Neuron (in vitro differentiated cells): Measurements from ENCODE around the gene CBX8.

Experiments used
- H2AFZ ChIP-seq: one replicate; pipeline ENCODE4 v1.6.1; 2013; ENCODE audit warnings: low read depth, mild to moderate bottlenecking, inconsistent platforms, low read length, moderate library complexity
- H3K27me3 ChIP-seq: one replicate; pipeline ENCODE4 v1.6.1; 2013; ENCODE audit warnings: low read length; ENCODE audit not compliant: insufficient read depth
- H3K36me3 ChIP-seq: one replicate; pipeline ENCODE4 v1.6.1; 2013; ENCODE audit warnings: low read length; ENCODE audit not compliant: insufficient read depth
- H3K4me1 ChIP-seq: one replicate; pipeline ENCODE4 v1.6.1; 2013; ENCODE audit warnings: low read length; ENCODE audit not compliant: insufficient read depth
- H3K4me3 ChIP-seq: 2 replicates; pipeline ENCODE4 v1.5.1; 2013; ENCODE audit warnings: mild to moderate bottlenecking, low read length, moderate library complexity
- H3K9me3 ChIP-seq: one replicate; pipeline ENCODE4 v1.6.1; 2013; ENCODE audit warnings: low read length

Gene CBX8

DNA sequence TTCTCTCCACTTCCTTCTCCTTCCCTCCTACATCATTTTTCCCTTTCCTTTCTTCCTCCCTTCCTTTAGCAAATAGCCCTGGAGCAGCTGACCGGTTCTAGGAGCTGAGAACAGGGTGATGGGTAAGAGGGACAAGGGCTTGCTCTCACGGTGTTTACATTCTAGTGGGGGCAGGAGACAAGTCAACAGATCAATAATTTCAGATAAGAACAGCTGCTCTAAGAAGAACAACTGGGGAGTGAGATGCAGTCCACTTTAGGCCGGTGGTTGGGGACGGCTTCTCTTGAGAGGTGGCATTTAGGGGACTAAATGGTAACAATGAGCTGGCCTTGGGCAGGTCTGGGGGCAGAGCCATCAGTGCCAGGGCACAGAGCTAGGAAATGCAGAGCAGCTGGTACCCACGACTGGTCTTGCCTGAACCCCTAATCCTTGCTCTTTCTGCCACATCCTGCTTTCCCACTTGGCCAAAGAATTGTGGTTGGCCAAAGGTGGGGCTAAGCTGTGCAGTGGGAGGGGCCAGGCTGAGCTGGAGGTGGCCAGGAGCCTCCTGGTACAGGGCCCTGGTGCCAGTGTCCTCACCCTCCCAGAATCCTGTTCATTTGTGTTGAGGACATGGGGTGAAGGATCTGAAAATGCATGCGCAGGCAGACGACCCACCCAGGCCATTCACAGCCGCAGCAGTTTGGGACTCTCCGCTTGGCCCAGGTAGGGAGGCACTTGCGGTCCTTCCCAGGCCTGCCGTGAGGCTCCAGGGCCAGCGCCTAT is 24.6 kb upstream of the CBX8 start:
- no peaks in the 10 kb centered on the region for H3K36me3 ChIP-seq
- no peaks in the 10 kb centered on the region for H3K4me1 ChIP-seq
- H3K27me3 ChIP-seq, result peaks cover 17% of the 10 kb centered on the region
- no peaks in the 10 kb centered on the region for H3K9me3 ChIP-seq
- no peak overlapping the region for H2AFZ ChIP-seq
- no peak overlapping the region for H3K4me3 ChIP-seq

DNA sequence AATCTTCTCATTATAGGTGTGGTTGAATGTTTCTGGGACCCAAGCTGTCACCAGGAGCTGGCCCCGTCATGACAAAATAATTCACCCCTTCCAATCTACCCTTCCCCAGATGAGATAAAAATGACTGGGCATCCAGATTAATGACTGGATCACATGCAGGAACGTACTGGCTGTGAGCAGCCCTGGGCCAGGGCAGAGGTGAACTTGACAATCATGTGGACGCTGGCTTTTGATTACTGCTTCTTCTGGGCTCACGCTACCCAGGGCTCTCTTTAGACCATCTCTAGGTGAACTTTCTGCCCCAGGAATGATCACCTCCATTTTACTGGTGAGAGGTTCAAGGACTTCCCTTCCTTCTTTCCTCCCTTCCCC is 24.1 kb upstream of the CBX8 start:
- H3K36me3 ChIP-seq, result no peaks in the 10 kb centered on the region
- peaks cover 19% of the 10 kb centered on the region for H3K27me3 ChIP-seq
- no peak overlapping the region for H2AFZ ChIP-seq
- no peak overlapping the region for H3K4me3 ChIP-seq
- H3K9me3 ChIP-seq, result no peaks in the 10 kb centered on the region
- H3K4me1 ChIP-seq, result no peaks in the 10 kb centered on the region

DNA sequence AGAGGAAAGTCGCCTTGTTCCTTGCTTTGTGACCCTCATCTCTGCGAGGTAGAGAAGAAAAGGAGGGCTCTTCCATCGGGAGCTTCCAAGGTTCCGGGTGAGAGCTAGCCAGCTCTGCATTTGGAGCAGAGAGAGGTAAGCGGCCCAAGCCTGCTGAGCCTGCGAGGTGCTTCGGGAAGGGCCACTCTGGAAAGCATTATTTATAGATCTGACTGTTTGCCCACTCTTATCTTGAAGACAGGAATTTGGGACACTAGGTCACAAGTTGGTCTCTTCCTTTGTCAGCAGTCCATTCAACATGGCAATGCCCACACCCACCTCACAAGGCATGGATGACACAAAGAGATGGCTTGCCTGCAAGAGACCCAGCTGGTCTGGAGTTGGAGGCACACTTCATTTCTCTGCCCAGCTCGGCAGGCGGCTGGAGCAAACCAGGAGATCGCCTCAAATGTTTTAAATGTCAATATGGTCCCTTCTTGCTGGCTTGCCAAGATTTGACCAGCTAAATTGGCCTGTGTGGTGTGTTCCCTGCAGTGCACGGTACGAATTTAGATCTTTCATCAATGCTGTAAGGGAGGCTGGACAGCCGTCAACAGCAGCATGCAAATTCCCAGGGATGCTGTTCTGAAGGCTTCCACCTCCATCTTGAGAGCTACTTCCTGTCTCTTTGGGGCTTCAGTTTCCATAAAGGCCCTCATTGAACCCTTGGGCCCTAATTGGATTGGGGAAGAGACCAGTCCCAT is 22.8 kb upstream of the CBX8 start:
- Histone ChIP-seq H3K9me3 (no peaks in the 10 kb centered on the region), H2AFZ (no peak overlapping the region), H3K4me3 (no peak overlapping the region), H3K27me3 (peaks cover 19% of the 10 kb centered on the region), H3K4me1 (no peaks in the 10 kb centered on the region), H3K36me3 (no peaks in the 10 kb centered on the region)

DNA sequence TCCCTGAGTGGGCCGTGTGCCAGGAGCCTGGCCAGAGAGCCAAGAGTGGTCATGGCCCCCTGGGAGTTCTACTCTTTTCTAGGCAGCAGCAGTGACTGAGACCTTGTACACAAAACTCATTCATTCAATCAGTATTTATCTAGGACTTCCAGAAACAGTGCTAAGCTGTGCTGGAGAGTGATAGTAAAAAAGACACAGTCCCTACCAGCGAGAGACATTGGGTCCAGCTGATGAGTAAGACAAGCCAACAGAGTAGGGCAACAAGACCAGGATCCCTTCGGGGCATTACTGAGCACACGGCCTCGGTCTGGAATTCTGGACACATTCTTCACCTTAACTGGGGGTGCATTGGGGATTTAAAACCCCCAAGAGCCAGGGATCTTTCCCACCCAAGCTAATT is 22.2 kb upstream of the CBX8 start:
- peaks cover 5% of the 10 kb centered on the region for H3K4me1 ChIP-seq
- peaks cover 19% of the 10 kb centered on the region for H3K27me3 ChIP-seq
- no peaks in the 10 kb centered on the region for H3K36me3 ChIP-seq
- no peak overlapping the region for H2AFZ ChIP-seq
- no peak overlapping the region for H3K4me3 ChIP-seq
- H3K9me3 ChIP-seq, result no peaks in the 10 kb centered on the region

DNA sequence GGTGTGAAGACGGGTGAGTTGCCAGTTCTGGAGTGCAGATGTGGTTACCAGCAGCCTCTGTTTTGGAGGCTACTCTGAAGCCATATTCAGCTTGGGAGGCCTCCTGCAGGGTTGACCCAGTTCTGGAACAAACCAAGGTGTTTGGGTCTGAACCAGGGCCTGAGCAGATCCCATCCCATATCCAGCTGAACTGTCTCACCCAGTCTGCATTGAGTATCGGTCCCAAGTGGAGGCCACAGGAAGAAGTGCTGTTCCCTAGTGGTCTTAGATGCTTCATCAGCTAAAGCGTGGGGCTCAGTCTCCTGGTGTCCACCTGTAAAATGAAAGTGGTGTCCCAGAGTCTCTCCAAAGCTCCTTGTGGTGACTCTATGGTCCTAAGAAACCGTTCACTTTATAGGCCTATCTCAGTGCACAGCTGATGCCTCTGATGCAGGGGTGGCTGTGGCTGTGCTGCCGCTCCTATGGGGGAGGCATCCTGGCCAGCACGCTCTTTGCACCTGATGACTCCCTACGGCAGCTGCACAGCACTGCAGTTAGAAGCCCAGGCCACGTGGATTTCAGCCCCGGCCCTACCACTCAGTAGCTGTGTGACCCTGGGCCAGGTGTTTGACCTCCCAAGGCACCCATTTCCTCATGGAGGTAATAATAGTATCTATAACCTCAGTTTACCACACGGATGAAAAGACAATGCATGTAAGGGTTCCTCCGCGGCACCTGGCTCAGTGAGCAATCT is 21.3 kb upstream of the CBX8 start:
- Histone ChIP-seq H3K4me1 (peaks cover 8% of the 10 kb centered on the region), H3K9me3 (no peaks in the 10 kb centered on the region), H2AFZ (no peak overlapping the region), H3K4me3 (no peak overlapping the region), H3K27me3 (peaks cover 19% of the 10 kb centered on the region), H3K36me3 (no peaks in the 10 kb centered on the region)

GRCh38 chr17:79815836-79816461 is 19.1 kb upstream of the CBX8 start:
- Histone ChIP-seq H3K9me3 (no peaks in the 10 kb centered on the region), H3K4me1 (peaks cover 29% of the 10 kb centered on the region), H3K27me3 (peaks cover 28% of the 10 kb centered on the region), H3K4me3 (no peak overlapping the region), H2AFZ (no peak overlapping the region), H3K36me3 (no peaks in the 10 kb centered on the region)

- Histone ChIP-seq H3K4me1 (peaks cover 34% of the 10 kb centered on the region), H3K9me3 (no peaks in the 10 kb centered on the region), H2AFZ (no peak overlapping the region), H3K36me3 (no peaks in the 10 kb centered on the region), H3K27me3 (peaks cover 27% of the 10 kb centered on the region), H3K4me3 (no peak overlapping the region)
Observed at GRCh38 chr17:79814974-79815835, 18.3 kb upstream of the CBX8 start.

DNA sequence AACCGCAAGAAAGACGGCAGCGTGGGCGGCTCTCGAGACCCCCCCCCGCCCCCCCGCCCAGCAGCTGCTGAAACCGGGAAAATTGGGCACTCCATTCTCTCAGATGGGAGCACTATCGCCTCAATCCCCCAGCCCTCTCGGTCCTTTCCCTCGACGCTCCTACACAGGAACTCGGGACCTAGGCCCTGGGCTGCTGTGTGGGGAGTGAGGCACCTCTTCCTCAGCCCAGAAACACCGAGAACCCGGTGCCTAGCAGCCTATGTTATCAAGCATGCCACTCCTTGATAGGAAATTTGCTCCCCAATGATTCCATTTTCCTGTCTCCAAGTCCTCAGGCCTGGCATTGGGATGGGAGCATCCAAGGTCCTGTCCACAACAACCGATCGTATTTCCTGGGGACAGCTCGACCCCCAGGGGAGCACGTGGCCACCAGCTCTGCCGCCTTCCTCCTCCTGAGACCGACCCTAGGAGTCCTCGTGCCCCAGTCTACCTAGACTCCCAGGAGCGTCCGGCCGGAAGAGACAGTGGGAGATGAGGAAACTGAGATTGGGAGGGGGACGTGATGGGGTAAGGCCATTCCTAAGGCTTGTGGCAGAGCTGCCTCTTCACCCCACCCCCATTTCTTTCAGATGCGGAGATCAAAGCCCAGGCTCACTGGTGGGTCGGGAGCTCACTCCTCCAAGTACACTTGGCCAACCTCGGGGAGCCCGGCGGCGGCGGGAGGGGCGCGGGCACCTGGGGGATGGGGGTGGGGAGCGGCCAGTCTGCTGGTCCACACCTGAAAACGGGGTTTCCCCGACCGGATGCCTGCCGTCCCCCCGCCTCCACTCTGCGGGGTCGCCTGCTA is 17.5 kb upstream of the CBX8 start:
- H3K36me3 ChIP-seq, result no peaks in the 10 kb centered on the region
- no peak overlapping the region for H2AFZ ChIP-seq
- H3K4me1 ChIP-seq, result peaks cover 38% of the 10 kb centered on the region
- H3K4me3 ChIP-seq, result no peak overlapping the region
- H3K9me3 ChIP-seq, result no peaks in the 10 kb centered on the region
- H3K27me3 ChIP-seq, result peaks cover 27% of the 10 kb centered on the region

- Histone ChIP-seq H3K36me3 (no peaks in the 10 kb centered on the region), H3K4me1 (peaks cover 42% of the 10 kb centered on the region), H3K9me3 (no peaks in the 10 kb centered on the region), H3K27me3 (peaks cover 33% of the 10 kb centered on the region), H2AFZ (no peak overlapping the region), H3K4me3 (peak overlapping the region; percentile 27)
Observed at GRCh38 chr17:79813297-79814126, 16.6 kb upstream of the CBX8 start.

GRCh38 chr17:79812353-79813258 is 15.7 kb upstream of the CBX8 start:
- peak overlapping the region; percentile 51 for H3K4me3 ChIP-seq
- H3K36me3 ChIP-seq, result no peaks in the 10 kb centered on the region
- peaks cover 36% of the 10 kb centered on the region for H3K27me3 ChIP-seq
- peak overlapping the region; percentile 1 for H2AFZ ChIP-seq
- H3K9me3 ChIP-seq, result no peaks in the 10 kb centered on the region
- H3K4me1 ChIP-seq, result peaks cover 42% of the 10 kb centered on the region
